NCI-H82 treated with DMSO at 0.1 percent for 48 hours (cell line): Measurements from ENCODE around the gene RUNX1.

ENCODE experiments used
- DNase-seq: peaks from one replicate; lab custom pipeline; 2025; ENCODE audit not compliant: unreplicated experiment; lab: John Stamatoyannopoulos, UW

The RUNX1 gene

DNA sequence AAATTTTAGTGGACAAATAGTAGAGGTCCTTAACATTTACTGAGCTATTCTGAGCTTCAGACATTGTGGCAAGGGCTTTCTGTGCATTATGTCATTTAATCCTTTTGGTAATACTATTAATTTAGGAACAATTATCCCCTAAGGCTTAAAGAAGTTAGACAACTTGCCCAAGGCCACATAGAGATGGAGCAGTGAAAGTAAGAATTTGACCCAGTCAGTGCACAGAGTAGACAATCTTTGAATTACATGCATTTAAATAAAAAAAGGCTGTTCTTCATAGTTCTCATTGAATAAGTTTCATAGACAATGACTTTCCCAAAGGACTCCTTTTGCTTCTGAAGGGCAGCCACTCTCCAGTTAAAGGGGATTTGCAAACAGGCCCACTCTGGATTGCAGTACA is 142.7 kb downstream of the RUNX1 start:
- no peak for DNase-seq

DNA sequence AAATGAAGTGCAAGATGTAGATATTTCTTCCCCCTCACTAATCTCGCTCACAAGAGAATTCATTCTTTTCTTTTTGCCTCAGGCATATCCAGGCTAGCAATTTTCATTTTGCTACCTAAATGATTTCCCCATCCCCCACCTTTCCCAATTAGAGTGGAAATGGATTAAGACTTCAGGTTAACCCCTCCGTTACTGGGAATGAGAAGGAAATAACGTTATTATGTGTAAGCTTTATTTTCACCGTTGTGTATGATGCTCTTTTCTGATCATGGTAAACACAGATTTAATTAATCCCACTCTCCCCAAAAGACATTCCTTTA is 143.9 kb downstream of the RUNX1 start:
- no peak for DNase-seq

DNA sequence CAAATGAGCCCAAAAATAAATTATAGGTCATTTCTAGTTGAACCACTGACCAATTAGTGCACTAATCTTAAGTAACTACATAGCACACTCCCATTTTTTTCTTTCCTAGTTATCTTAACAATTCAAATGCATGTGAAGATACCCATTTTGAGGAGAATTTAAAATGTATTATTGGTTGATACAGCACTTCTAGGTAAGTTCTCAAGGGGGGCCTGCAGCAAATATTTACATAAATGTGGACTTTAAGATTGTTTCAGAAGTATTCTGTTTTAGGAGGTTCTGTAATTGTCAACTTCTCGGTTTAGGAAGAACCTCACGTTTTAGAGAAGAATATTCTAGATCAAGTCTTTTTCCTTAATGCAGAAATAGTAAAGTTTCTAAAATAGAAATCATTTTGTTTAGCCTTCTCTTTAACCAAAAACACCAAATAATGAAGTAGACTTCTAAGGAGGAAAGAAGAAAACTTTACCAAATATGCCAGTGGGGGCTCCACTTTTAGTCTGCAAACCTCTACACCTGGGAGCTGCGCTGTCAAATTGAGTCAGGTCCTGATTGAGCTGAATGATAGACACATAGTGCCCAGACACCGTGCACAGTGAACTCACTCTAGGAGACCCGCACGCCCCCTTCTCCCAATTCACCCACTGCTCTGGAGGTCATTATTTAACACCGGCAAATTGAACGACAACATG is 144.4 kb downstream of the RUNX1 start:
- DNase-seq: no peak

DNA sequence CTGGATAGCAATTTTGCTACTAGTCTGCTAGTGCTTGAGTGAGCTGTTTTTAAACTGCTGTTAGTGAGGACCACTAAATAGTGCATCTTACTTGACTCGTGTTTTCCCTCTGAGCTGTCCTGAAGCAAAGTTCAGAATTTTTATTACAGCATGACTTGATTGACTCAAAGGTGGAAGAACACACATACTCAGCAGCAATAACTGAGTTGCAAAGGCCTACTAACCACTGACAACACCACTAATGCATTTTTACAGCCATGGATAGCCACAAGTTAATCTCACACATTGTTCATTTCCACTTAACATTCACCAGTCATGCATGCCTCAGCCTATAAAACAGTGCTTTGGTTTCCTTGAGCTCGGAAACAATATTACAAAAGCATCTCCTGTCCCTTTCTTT is 148.7 kb downstream of the RUNX1 start:
- no peak for DNase-seq

DNA sequence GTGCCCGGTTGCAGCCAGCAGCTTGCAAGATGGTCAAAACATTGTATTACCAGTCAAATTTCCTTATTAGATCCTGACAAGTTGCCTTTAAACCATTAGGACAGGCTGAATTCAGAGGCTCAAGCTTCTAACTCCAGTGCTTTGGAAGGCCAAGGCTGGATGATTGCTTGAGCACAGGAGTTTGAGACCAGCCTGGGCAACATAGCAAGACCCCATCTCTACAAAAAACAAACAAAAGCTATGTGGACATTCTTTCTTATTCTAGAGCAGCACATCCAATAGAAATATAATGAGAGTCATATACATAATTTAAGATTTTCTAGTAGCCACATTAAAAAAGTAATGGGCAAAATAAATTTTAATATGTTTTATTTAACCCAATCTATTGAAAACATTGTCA is 149.3 kb downstream of the RUNX1 start:
- DNase-seq: no peak

DNA sequence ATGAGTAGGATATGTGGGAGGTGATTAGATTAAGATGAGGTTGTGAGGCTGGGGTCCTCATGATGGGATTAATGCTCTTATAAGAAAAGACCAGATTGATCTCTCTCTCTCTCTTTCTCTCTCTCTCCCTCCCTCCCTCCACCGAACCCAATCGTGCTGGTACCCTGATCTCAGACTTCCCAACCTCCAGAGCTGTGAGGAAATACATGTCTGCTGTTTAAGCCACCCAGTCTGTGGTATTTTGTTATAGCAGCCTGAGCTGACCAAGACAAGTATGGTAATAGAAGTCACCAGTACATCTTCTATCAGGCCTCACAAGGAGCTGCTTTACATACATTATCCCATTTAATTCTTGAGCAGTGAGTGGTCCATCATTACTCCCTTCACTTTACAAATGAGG is 149.8 kb downstream of the RUNX1 start:
- no peak for DNase-seq

DNA sequence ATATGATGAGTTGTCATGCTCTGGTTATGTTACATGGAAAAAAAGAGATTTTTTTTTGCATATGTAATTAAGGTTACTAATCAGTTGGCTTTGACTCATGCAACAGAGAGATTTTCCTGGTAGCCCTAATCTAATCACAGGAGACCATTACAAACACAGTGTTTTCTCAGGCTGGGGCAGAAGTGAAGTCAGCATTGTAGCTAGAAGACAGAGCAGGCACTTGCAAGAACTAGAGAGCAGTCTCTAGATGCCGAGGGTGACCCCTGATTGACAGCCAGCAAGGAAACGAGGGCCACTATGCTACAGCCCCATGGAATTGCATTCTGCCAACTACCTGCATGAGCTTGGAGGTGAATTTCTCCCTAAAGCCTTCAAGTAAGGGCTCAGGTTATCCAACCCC is 151.3 kb downstream of the RUNX1 start:
- DNase-seq: no peak

DNA sequence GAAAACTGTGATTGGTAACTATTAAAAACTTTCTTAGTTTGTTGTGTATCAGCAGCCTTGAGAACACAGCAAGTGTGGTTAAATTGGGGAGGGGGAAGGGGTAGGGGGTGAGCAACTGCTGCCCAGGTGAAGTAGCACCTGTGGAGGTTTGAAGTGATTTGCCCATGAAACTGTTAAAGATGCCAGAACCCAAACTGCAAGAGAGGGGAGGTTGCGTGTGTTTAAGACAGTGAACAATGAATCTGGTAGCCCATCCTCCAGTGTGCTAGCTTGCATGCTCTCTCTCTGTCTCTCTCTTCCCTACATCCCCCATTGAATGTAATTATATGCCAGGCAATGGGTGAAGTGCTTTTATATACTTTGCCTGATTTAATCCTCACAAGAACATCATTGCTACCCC is 154.7 kb downstream of the RUNX1 start:
- no peak for DNase-seq

DNA sequence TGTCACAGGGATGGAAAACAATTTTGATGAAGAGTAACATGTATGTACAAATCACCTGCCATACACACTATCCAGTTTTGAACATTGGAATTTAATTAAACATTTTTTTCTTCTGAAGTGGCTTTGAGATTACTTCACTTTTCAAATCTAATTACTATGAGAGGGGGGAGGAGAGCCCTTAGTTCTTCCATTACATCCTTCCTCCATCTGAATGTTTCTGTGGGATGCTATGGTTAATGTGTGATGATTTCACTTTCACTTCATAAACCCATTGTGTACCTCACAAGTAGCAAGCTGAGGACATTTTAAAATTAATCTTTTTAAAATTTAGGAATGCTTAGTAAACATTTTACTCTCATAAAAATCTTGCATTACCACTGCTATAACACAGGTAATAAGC is 156.9 kb downstream of the RUNX1 start:
- no peak for DNase-seq

DNA sequence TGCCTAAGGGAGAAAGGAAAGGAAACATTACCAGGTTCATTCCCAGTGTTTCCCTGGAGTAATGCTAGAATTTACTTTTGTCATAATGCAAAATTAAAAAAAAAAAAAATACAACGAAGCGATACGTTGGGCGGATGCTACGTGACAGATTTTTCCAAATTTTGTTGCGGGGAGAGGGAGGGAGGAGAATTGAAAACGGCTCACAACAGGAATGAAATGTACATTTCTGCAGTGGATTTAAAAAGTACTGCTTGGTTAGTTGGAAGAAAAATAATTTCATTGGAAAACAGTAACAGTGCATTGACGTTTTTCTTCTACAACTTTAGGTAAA is 157.5 kb downstream of the RUNX1 start:
- no peak for DNase-seq

DNA sequence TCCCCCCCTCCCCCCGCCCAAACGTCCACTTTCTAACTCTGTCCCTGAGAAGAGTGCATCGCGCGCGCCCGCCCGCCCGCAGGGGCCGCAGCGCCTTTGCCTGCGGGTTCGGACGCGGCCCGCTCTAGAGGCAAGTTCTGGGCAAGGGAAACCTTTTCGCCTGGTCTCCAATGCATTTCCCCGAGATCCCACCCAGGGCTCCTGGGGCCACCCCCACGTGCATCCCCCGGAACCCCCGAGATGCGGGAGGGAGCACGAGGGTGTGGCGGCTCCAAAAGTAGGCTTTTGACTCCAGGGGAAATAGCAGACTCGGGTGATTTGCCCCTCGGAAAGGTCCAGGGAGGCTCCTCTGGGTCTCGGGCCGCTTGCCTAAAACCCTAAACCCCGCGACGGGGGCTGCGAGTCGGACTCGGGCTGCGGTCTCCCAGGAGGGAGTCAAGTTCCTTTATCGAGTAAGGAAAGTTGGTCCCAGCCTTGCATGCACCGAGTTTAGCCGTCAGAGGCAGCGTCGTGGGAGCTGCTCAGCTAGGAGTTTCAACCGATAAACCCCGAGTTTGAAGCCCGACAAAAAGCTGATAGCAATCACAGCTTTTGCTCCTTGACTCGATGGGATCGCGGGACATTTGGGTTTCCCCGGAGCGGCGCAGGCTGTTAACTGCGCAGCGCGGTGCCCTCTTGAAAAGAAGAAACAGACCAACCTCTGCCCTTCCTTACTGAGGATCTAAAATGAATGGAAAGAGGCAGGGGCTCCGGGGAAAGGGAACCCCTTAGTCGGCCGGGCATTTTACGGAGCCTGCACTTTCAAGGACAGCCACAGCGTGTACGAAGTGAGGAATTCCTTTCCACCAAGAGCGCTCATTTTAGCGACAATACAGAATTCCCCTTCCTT is 158.1 kb downstream of the RUNX1 start:
- no peak for DNase-seq

DNA sequence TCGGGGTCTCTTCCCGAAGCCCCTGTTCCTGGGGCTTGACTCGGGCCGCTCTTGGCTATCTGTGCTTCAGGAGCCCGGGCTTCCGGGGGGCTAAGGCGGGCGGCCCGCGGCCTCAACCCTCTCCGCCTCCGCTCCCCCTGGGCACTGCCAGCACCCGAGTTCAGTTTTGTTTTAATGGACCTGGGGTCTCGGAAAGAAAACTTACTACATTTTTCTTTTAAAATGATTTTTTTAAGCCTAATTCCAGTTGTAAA is 158.7 kb downstream of the RUNX1 start:
- DNase-seq: no peak

DNA sequence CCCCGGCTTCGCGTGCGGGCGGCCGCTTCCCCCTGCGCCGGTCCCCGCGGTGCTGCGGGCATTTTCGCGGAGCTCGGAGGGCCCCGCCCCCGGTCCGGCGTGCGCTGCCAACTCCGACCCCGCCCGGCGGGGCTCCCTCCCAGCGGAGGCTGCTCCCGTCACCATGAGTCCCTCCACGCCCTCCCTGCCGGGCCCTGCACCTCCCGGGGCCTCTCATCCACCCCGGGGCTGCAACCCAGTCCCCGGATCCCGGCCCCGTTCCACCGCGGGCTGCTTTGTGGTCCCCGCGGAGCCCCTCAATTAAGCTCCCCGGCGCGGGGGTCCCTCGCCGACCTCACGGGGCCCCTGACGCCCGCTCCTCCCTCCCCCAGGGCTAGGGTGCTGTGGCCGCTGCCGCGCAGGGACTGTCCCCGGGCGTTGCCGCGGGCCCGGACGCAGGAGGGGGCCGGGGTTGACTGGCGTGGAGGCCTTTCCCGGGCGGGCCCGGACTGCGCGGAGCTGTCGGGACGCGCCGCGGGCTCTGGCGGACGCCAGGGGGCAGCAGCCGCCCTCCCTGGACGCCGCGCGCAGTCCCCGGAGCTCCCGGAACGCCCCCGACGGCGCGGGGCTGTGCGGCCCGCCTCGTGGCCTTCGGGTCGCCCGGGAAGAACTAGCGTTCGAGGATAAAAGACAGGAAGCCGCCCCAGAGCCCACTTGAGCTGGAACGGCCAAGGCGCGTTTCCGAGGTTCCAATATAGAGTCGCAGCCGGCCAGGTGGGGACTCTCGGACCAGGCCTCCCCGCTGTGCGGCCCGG is 159.2 kb downstream of the RUNX1 start:
- no peak for DNase-seq

DNA sequence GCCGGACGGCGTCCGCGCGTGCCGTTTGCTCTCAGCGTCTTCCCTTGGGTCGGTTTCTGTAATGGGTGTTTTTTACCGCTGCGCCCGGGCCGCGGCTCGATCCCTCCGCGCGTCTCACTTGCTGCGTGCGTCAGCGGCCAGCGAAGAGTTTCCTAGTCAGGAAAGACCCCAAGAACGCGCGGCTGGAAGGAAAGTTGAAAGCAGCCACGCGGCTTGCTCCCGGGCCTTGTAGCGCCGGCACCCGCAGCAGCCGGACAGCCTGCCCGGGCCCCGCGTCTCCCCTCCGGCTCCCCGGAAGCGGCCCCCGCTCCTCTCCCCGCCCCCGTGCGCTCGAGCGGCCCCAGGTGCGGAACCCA is 159.8 kb downstream of the RUNX1 start:
- DNase-seq: no peak

DNA sequence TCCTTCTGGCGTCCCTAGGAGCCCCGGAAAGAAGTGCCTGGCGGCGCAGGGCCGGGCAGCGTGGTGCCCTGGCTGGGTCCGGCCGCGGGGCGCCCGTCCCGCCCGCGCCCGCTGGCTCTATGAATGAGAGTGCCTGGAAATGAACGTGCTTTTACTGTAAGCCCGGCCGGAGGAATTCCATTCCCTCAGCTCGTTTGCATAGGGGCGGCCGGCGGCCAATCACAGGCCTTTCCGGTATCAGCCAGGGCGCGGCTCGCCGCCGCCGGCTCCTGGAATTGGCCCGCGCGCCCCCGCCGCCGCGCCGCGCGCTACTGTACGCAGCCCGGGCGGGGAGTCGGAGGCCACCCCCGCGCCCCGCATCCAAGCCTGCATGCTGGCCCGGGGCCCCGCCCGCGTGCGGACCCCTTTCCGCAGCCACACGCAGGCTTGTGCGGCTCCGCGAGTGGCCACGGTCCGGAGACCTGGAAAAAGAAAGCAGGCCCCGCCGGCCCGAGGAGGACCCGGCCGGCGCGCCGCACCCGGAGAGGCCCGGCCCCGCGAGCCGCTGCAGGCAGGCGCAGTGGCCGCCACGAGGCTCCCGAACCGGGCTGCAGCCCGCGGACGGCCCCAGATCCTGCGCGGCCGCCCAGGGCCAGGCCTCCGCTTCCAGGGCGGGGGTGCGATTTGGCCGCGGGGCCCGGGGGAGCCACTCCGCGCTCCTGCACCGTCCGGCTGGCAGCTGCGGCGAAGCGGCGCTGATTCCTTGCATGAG is 160.4 kb downstream of the RUNX1 start:
- DNase-seq: peak; percentile 81

DNA sequence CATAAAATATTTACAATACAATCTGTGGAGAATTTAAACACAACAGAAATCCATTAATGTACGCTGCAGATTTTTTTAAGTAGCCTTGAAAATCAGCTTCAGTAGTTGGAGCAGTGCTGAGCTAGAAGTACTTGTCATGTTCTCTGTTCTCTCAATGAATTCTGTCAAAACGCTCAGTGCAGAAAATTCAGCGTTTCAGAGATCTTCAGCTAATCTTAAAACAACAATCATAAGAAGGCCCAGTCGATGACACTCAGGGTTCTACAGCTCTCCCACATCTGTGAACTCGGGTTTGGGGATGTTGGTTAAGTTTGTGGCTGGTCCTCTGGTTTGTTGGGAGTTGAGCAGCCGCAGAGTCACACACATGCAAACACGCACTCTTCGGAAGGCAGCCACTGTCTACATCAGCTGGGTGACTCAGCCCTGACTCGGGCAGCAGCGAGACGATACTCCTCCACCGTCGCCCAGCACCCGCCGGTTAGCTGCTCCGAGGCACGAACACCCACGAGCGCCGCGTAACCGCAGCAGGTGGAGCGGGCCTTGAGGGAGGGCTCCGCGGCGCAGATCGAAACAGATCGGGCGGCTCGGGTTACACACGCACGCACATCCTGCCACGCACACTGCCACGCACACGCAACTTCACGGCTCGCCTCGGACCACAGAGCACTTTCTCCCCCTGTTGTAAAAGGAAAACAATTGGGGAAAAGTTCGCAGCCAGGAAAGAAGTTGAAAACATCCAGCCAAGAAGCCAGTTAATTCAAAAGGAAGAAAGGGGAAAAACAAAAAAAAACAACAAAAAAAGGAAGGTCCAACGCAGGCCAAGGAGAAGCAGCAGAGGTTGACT is 161.2 kb downstream of the RUNX1 start:
- no peak for DNase-seq

DNA sequence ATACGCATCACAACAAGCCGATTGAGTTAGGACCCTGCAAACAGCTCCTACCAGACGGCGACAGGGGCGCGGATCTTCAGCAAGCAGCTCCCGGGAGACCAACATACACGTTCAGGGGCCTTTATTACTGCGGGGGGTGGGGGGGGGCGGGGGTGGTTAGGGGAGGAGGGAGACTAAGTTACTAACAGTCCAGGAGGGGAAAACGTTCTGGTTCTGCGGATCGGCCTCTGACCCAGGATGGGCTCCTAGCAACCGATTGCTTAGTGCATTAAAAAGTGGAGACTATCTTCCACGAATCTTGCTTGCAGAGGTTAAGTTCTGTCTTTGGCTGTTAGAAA is 162.0 kb downstream of the RUNX1 start:
- no peak for DNase-seq

DNA sequence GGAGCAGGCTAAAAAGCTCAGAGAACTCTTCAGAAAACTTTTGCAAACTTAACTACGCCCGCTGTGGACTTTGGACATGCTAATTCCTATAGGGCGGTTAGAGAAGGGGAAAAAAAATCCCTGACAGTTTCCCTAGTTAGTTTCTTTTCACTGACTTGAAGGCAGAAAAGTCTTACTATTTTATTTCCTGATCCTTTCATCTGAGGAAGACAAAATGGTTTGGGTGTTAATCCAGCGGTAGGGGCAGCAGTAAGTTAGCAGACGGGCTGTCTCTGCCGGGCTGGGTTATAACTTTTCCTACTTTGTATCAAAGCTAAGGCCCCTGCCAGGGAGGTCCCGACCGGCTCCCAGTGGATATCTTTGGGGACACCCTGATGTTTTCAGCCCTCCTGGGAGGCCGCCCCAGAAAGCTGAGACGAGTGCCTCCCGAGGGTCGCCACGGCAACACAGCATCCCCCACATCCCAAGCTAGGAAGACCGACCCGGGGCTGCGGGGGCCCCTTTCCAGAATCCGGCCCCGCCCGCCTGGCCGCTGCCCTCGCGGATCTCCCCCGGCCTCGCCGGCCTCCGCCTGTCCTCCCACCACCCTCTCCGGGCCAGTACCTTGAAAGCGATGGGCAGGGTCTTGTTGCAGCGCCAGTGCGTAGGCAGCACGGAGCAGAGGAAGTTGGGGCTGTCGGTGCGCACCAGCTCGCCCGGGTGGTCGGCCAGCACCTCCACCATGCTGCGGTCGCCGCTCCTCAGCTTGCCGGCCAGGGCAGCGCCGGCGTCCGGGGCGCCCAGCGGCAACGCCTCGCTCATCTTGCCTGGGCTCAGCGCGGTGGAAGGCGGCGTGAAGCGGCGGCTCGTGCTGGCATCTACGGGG is 162.6 kb downstream of the RUNX1 start:
- no peak for DNase-seq

DNA sequence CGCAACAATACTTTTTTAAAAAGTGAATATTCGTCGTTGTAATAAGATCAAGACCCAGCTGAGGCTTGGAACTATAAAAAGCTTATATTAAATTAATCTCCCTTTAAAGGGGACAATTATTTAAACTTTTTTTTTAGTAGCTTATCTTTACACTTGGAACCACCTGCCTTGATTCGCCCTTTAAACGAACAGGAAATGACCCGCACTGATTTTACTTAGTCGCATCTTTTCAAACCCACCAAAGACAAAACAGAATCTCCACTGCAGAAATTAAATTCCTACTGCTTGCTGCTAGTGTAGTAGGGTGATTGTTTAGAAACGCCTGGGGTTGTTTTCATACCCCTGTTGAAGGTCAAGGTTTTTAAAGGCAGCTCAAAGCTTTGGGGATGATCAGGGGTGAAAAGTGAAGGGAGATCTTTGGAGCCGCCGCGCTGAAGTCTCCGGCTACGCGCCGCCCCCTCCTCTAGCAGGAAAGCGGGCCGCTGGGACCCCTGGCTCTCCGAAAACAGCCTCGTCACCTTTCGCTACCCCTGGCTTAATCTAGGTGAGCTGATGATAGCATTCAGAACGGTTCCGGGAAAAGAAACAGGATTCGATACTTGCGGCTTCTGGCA is 163.4 kb downstream of the RUNX1 start:
- no peak for DNase-seq

DNA sequence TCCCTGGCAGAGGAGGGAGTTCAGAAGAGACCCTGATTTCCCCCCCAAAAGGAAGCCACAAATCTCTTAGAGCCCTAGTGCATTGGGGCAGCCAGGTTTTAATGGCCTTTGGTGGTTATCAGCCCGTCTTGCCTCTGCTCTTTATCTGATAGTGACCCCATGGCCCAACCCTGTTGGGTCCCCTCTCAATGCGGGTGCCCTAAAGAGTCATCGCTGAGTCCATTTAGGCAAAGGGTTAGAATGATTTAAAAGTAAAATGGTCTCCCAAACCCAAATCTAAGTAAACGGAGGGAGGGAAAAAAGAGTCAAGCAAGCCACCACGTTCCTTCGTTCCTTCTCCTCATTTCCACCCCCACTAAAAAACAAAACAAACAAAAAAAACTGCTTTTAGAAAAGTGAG is 164.0 kb downstream of the RUNX1 start:
- no peak for DNase-seq
